ELF-1 (cell line): ENCODE measurements around the gene RIN2.

ENCODE experiments used
- DNase-seq: peaks from one replicate; pipeline ENCODE4 v3.0.0-alpha.2; 2016; ENCODE audit warnings: low read depth, low spot score

RIN2 gene

GRCh38 chr20:19758133-19758500 is at the start of gene RIN2:
TSS of gene RIN2 (plus strand) at chr20:19758258. CDS start at chr20:19889602, 131,344 bp downstream.
- DNase-seq = no peak

GRCh38 chr20:19709635-19710335 is 48.3 kb upstream of the RIN2 start:
- no peak for DNase-seq

GRCh38 chr20:19710336-19711120 is 47.5 kb upstream of the RIN2 start:
- no peak for DNase-seq

GRCh38 chr20:19711126-19711525 is 46.9 kb upstream of the RIN2 start:
- no peak for DNase-seq

GRCh38 chr20:19712721-19713260 is 45.3 kb upstream of the RIN2 start:
- no peak for DNase-seq

- DNase-seq = no peak
Measured at GRCh38 chr20:19713822-19714578, 44.1 kb upstream of the RIN2 start.

- no peak for DNase-seq
Measured at GRCh38 chr20:19714579-19714840, 43.5 kb upstream of the RIN2 start.

GRCh38 chr20:19715986-19716385 is 42.1 kb upstream of the RIN2 start:
- no peak for DNase-seq

GRCh38 chr20:19718880-19719279 is 39.2 kb upstream of the RIN2 start:
- DNase-seq = no peak

- no peak for DNase-seq
Measured at GRCh38 chr20:19720991-19721390, 37.1 kb upstream of the RIN2 start.

- DNase-seq = no peak
Measured at GRCh38 chr20:19723051-19723450, 35.0 kb upstream of the RIN2 start.

- DNase-seq = no peak
Measured at GRCh38 chr20:19723813-19724430, 34.1 kb upstream of the RIN2 start.

GRCh38 chr20:19725373-19725772 is 32.7 kb upstream of the RIN2 start:
- DNase-seq = no peak

GRCh38 chr20:19725814-19726525 is 32.1 kb upstream of the RIN2 start:
- DNase-seq = no peak

GRCh38 chr20:19727251-19727847 is 30.7 kb upstream of the RIN2 start:
- no peak for DNase-seq

- DNase-seq = no peak
Measured at GRCh38 chr20:19729672-19730071, 28.4 kb upstream of the RIN2 start.

- DNase-seq = no peak
Measured at GRCh38 chr20:19730706-19731105, 27.4 kb upstream of the RIN2 start.

GRCh38 chr20:19734811-19735210 is 23.2 kb upstream of the RIN2 start:
- DNase-seq = no peak

GRCh38 chr20:19735446-19735845 is 22.6 kb upstream of the RIN2 start:
- DNase-seq = peak; percentile 43

- DNase-seq = no peak
Measured at GRCh38 chr20:19737025-19737424, 21.0 kb upstream of the RIN2 start.

- DNase-seq = no peak
Measured at GRCh38 chr20:19738951-19739350, 19.1 kb upstream of the RIN2 start.
